ENCODE measurements around the gene FKRP.

The FKRP gene

GRCh38 chr19:46782355-46783019 lies 36.6 kb downstream of the FKRP start:
- no peak for DNase-seq (ENCODE audit: low spot score)

GRCh38 chr19:46783670-46784069 lies 37.8 kb downstream of the FKRP start:
- DNase-seq (ENCODE audit: low spot score) = no peak
- TF ChIP-seq CTCF (IDR thresholded peaks at IDR 0.05; ENCODE audit: extremely low read depth, missing control alignments) = no peak

More at GRCh38 chr19:46782355-46783019, 36.6 kb downstream of the FKRP start:
- no peak for TF ChIP-seq CTCF (IDR thresholded peaks at IDR 0.05; ENCODE audit: extremely low read depth, missing control alignments)

GRCh38 chr19:46784262-46785053 lies 38.6 kb downstream of the FKRP start:
- no peak for TF ChIP-seq CTCF (IDR thresholded peaks at IDR 0.05; ENCODE audit: extremely low read depth, missing control alignments)
- DNase-seq (ENCODE audit: low spot score) = peak; percentile 86

GRCh38 chr19:46785054-46785979 lies 39.5 kb downstream of the FKRP start:
- DNase-seq (ENCODE audit: low spot score) = no peak
- TF ChIP-seq CTCF (IDR thresholded peaks at IDR 0.05; ENCODE audit: extremely low read depth, missing control alignments) = no peak

- TF ChIP-seq CTCF (IDR thresholded peaks at IDR 0.05; ENCODE audit: extremely low read depth, missing control alignments) = no peak
- no peak for DNase-seq (ENCODE audit: low spot score)
These were observed 40.1 kb downstream of the FKRP start for GRCh38 chr19:46785980-46786235.

- no peak for TF ChIP-seq CTCF (IDR thresholded peaks at IDR 0.05; ENCODE audit: extremely low read depth, missing control alignments)
- DNase-seq (ENCODE audit: low spot score) = peak; percentile 84
These were observed 40.6 kb downstream of the FKRP start for GRCh38 chr19:46786236-46787039.
